ENCODE measurements around the gene COG2.

GRCh38 chr1:230651235-230651634, 9.0 kb downstream of the COG2 start:
- TF ChIP-seq REST (IDR thresholded peaks at IDR 0.05; ENCODE audit: insufficient read depth in 1 of 2, low read depth in 2 of 2, low read length in 2 of 2) (no peak), POLR2AphosphoS5 (IDR thresholded peaks at IDR 0.05; ENCODE audit: low read depth, low read length) (no peak), SIN3A (IDR thresholded peaks at IDR 0.05; ENCODE audit: borderline replicate concordance, insufficient read depth, low read length) (no peak)
